ENCODE measurements around the gene ZNF154. TPM values are rescaled to one million over a fixed set of nuclear protein-coding genes. Genes with fewer than 3 reads are reported as not detected.

ZNF154 gene
- polyA plus RNA-seq (2011; rRNA removed), result 1.5 and 2.1 TPM in 2 replicates
- polyA minus RNA-seq (2011; rRNA and poly(A)+ RNA removed), result 1.4 and 1.9 TPM in 2 replicates

DNA sequence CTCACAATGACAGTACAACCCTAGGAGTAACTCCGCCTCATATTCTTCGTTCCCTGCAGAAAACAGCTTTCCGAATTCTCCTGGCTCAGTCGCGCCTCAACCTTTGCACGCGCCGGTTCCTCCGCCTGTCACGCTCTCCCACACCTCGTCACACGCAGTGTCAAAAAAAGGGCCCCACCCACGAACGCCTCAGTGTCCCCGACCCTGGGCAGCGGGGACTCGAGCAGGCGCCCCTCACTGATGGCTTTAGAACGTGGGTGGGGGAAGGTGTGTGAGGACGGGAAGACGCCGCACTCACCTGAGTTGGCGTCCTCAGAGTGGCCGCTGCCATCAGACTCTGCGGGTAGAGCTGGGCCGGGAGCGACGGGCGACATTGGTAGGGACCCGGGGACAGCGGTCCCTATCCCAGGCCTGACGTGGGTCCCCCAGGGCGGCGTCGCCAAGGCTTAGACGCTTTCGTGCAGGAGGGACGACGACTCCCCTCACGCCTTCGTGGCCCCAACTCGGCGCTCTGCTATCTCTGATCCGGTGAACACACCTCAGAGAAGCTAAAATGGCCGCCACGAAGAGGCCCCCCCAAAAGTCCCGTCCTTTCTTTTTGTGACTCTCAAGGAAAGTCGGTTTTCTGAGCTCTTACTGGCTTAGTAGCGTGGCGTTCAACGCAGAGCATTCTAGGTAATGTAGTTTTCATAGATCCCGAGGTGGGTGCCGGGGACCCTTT is at the start of gene ZNF154:
TSS of gene ZNF154 (minus strand) at position 564 of the 721 bp plus-strand sequence. CDS start at position 331, 233 bp downstream.
- no peak for DNase-seq (ENCODE audit: low read depth)
- H3K36me3 ChIP-seq (ENCODE audit: control insufficient read depth, insufficient read depth, low read length), result peaks cover 1% of the 10 kb centered on the region; the same call in 1 of the 2 replicates
- ChIA-PET CTCF (no interaction called here), POLR2A (interaction anchor here (1.0 kb wide), 1 partner anchor 18 kb away, joined by 3 read pairs; no protein-coding TSS in a partner anchor)
- H3K27me3 ChIP-seq (ENCODE audit: control insufficient read depth, insufficient read depth, low read length), result no peaks in the 10 kb centered on the region
- peak within 1 kb of the TSS; percentile 73 for H3K4me3 ChIP-seq (ENCODE audit: low read depth, low read length)
- TF ChIP-seq CTCF (IDR thresholded peaks at IDR 0.05; ENCODE audit: insufficient read depth, low read depth, low read length), result no peak

GRCh38 chr19:57757941-57758340 is 48.9 kb upstream of the ZNF154 start:
- Histone ChIP-seq H3K36me3 (ENCODE audit: control insufficient read depth, insufficient read depth, low read length) (peaks cover 24% of the 10 kb centered on the region), H3K4me3 (ENCODE audit: low read depth, low read length) (no peak overlapping the region), H3K27me3 (ENCODE audit: control insufficient read depth, insufficient read depth, low read length) (no peaks in the 10 kb centered on the region)
- TF ChIP-seq CTCF (IDR thresholded peaks at IDR 0.05; ENCODE audit: insufficient read depth, low read depth, low read length), result no peak
- POLR2A ChIA-PET, result no interaction called here
- no peak for DNase-seq (ENCODE audit: low read depth)
- CTCF ChIA-PET, result no interaction called here

DNA sequence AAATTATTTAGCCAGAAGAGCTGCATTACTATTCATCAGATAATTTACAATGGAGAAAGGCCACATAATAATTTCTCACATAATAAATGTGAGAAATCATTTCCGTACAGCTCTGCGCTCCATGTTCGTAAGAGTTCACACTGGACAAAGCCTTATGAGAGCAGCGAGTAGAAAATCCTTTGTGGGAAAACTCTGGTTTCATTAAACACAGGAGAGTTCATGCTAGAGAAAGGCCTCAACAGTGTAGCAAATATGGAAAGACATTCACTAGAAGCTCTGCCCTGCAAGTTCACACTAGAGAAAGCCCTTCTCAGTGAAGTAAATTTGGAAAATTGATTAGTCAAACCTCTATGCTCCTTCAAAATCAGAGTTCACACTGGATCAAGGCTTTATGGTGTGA is 46.0 kb upstream of the ZNF154 start:
- no peaks in the 10 kb centered on the region for H3K27me3 ChIP-seq (ENCODE audit: control insufficient read depth, insufficient read depth, low read length)
- POLR2A ChIA-PET, result no interaction called here
- no peak for TF ChIP-seq CTCF (IDR thresholded peaks at IDR 0.05; ENCODE audit: insufficient read depth, low read depth, low read length)
- H3K36me3 ChIP-seq (ENCODE audit: control insufficient read depth, insufficient read depth, low read length), result peaks cover 34% of the 10 kb centered on the region
- CTCF ChIA-PET, result no interaction called here
- no peak overlapping the region for H3K4me3 ChIP-seq (ENCODE audit: low read depth, low read length)
- no peak for DNase-seq (ENCODE audit: low read depth)

GRCh38 chr19:57754091-57754673 is 45.2 kb upstream of the ZNF154 start:
- ChIA-PET POLR2A (no interaction called here), CTCF (no interaction called here)
- Histone ChIP-seq H3K36me3 (ENCODE audit: control insufficient read depth, insufficient read depth, low read length) (peaks cover 29% of the 10 kb centered on the region), H3K4me3 (ENCODE audit: low read depth, low read length) (no peak overlapping the region), H3K27me3 (ENCODE audit: control insufficient read depth, insufficient read depth, low read length) (no peaks in the 10 kb centered on the region)
- no peak for TF ChIP-seq CTCF (IDR thresholded peaks at IDR 0.05; ENCODE audit: insufficient read depth, low read depth, low read length)
- DNase-seq (ENCODE audit: low read depth), result no peak

DNA sequence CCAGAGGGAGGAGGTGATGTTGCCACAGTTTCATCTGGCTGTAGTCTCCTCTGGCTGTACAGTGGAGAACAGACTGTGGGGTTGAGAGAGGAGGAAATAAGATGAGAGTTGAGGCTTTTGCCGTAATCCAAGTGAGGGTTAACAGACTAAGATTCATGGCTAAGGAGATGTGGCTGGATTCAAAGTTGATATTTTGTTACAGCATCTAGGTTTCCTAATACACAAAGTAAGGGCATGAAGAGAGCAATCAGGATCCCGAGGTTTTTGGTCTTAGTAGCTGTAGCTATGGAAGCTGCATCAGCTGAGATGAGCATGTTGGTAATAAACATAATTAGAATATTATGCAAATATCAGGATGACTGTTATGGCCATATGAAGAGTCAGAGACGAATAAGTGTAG is 39.0 kb upstream of the ZNF154 start:
- no peak for TF ChIP-seq CTCF (IDR thresholded peaks at IDR 0.05; ENCODE audit: insufficient read depth, low read depth, low read length)
- CTCF ChIA-PET, result no interaction called here
- POLR2A ChIA-PET, result no interaction called here

More for the DNA sequence above, 39.0 kb upstream of the ZNF154 start:
- no peak for DNase-seq (ENCODE audit: low read depth)
- no peaks in the 10 kb centered on the region for H3K27me3 ChIP-seq (ENCODE audit: control insufficient read depth, insufficient read depth, low read length)
- H3K4me3 ChIP-seq (ENCODE audit: low read depth, low read length), result no peak overlapping the region
- peaks cover 11% of the 10 kb centered on the region for H3K36me3 ChIP-seq (ENCODE audit: control insufficient read depth, insufficient read depth, low read length)
